ENCODE results near the gene IGF2BP3.
A peak's percentile ranks its signal among the peaks of the same experiment; 100 is the strongest.

The IGF2BP3 gene

GRCh38 chr7:23353172-23353571 is 117.1 kb downstream of the IGF2BP3 start:
- ChIA-PET CTCF (interaction anchor here (1.5 kb wide), 1 partner anchor 80 kb away, joined by 4 read pairs; no protein-coding TSS in a partner anchor), POLR2A (no interaction called here)
- TF ChIP-seq CTCF (IDR thresholded peaks at IDR 0.05; ENCODE audit: control extremely low read depth, extremely low read depth, low read depth, missing control alignments): no peak
- DNase-seq (ENCODE audit: extremely low spot score): peak; percentile 34

DNA sequence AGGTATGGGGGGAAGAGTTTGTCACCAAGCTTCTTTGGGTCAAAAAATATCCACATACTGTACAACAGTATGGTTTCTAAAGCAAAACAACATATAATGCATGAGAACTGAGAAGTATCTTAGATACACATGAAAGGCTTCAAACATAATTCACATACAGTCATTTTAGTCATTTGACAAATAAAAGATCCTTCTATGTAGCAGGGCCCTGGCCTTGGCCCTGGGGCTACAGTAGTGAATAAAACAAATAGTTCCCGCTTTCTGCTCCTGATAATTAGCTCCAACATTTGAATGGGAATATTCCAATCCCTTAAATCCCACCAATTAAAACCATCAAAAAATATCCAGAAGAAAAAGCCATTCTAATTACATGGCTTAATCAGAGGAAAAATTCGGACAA is 119.8 kb downstream of the IGF2BP3 start:
- no peak for TF ChIP-seq CTCF (IDR thresholded peaks at IDR 0.05; ENCODE audit: control extremely low read depth, extremely low read depth, low read depth, missing control alignments)
- POLR2A ChIA-PET: no interaction called here
- no peak for DNase-seq (ENCODE audit: extremely low spot score)
- CTCF ChIA-PET: interaction anchor here (0.6 to 1.8 kb wide), 10 partner anchors 8 to 194 kb away, joined by 3 to 9 read pairs (median 4); no protein-coding TSS in a partner anchor

DNA sequence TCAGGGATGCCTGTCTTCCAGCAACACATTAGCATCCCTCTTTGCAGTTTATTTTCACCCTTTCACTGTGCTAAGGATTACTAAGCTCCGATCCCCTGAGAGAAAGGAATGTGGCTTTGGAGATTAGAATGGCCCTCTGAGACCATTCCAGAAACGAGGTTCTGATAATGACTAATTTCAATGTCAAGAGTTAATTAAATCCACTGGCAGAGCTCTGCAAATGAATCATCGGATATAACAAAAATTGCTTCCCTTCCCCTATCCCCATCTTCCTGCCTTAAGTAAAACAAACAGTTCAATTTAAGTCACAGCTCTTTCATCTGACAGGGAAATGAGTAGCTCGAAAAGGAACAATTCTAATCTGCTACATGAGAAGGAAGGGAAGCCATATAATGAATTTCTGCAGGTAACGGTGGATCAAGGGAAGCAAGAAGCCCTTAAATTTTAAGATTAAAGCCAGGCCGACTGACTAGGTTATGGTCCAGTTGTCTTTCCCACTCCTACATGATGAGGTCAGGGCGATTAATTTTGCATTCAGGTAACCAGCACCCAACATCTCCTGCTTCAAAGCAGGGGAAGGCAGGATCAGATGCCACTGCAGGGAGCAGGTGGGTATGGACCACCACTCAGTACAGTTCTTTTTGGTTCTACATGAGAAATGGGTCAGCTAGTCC is 120.7 kb downstream of the IGF2BP3 start:
- DNase-seq (ENCODE audit: extremely low spot score): no peak
- POLR2A ChIA-PET: no interaction called here
- CTCF ChIA-PET: interaction anchor here (0.9 to 1.8 kb wide), 9 partner anchors 9 to 81 kb away, joined by 3 to 9 read pairs (median 4); no protein-coding TSS in a partner anchor
- no peak for TF ChIP-seq CTCF (IDR thresholded peaks at IDR 0.05; ENCODE audit: control extremely low read depth, extremely low read depth, low read depth, missing control alignments)

DNA sequence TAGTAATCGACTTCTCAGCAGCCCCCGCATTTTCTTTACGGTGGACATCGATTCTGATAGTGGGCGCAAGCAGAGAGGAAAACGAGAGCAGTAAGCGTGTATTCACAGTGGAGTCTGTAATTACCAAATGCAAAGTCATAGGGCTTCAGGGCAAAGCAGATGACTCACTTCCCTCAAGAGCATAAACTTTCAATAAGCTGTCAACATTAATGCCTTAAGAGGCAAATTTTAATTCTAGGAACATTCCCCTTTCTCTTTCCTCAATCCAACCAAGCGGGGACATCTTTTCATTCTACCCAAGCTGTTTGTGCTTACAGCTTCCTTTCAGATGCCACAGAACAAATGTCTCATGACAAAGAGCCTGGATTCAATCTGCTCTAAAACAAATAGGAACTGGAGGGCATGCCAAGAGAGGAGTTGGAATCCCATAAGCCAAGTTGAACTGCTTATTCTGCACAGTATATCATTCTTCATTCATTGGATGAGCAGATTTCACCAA is 122.6 kb downstream of the IGF2BP3 start:
- ChIA-PET CTCF (interaction anchor here (1.0 to 6.5 kb wide), 7 partner anchors 8 to 75 kb away, joined by 3 to 32 read pairs (median 4); no protein-coding TSS in a partner anchor), POLR2A (no interaction called here)
- no peak for TF ChIP-seq CTCF (IDR thresholded peaks at IDR 0.05; ENCODE audit: control extremely low read depth, extremely low read depth, low read depth, missing control alignments)
- peak; percentile 36 for DNase-seq (ENCODE audit: extremely low spot score)

DNA sequence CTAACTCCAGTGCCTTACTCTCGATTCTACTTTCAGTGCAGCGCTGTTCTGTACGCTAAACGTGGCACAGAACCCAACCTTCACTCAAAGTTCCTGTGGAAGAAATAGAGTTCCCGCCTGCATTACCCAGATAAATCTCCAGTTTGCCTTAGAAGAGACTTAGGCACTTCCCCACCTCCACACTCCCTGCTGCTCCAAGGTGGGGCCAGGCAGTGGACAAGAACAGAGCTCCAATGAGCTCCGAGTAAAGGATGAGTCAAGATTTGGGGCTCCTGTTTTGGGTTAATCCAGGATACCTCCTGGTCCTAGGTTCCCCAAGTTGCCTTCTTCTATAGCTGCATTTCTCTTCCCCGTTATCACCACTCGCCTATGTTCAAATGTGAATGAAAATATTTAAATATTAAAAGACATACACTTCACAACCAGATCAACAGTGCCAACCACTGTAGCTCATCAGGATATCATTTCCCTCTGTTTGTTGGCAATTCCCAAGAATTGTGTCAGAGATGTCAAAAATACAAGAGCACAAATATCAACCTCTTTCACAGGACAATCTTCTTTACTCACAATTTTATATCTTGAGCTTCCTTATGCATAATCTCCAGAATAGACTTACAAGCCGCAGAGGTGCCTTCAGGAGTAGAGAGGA is 123.1 kb downstream of the IGF2BP3 start:
- no peak for DNase-seq (ENCODE audit: extremely low spot score)
- CTCF ChIA-PET: interaction anchor here (1.0 to 6.5 kb wide), 8 partner anchors 9 to 74 kb away, joined by 3 to 32 read pairs (median 4); no protein-coding TSS in a partner anchor
- POLR2A ChIA-PET: no interaction called here
- no peak for TF ChIP-seq CTCF (IDR thresholded peaks at IDR 0.05; ENCODE audit: control extremely low read depth, extremely low read depth, low read depth, missing control alignments)

GRCh38 chr7:23346316-23346715 is 124.0 kb downstream of the IGF2BP3 start:
- CTCF ChIA-PET: interaction anchor here (1.1 to 6.5 kb wide), 7 partner anchors 9 to 121 kb away, joined by 3 to 32 read pairs (median 4); no protein-coding TSS in a partner anchor
- DNase-seq (ENCODE audit: extremely low spot score): peak; percentile 46

More at GRCh38 chr7:23346316-23346715, 124.0 kb downstream of the IGF2BP3 start:
- no peak for TF ChIP-seq CTCF (IDR thresholded peaks at IDR 0.05; ENCODE audit: control extremely low read depth, extremely low read depth, low read depth, missing control alignments)
- POLR2A ChIA-PET: interaction anchor here (0.9 kb wide), 1 partner anchor 47 kb away, joined by 6 read pairs; the partner anchor contains the start of gene MALSU1
